ENCODE data around the gene B3GNT3.

The B3GNT3 gene, protein sequence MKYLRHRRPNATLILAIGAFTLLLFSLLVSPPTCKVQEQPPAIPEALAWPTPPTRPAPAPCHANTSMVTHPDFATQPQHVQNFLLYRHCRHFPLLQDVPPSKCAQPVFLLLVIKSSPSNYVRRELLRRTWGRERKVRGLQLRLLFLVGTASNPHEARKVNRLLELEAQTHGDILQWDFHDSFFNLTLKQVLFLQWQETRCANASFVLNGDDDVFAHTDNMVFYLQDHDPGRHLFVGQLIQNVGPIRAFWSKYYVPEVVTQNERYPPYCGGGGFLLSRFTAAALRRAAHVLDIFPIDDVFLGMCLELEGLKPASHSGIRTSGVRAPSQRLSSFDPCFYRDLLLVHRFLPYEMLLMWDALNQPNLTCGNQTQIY

DNA sequence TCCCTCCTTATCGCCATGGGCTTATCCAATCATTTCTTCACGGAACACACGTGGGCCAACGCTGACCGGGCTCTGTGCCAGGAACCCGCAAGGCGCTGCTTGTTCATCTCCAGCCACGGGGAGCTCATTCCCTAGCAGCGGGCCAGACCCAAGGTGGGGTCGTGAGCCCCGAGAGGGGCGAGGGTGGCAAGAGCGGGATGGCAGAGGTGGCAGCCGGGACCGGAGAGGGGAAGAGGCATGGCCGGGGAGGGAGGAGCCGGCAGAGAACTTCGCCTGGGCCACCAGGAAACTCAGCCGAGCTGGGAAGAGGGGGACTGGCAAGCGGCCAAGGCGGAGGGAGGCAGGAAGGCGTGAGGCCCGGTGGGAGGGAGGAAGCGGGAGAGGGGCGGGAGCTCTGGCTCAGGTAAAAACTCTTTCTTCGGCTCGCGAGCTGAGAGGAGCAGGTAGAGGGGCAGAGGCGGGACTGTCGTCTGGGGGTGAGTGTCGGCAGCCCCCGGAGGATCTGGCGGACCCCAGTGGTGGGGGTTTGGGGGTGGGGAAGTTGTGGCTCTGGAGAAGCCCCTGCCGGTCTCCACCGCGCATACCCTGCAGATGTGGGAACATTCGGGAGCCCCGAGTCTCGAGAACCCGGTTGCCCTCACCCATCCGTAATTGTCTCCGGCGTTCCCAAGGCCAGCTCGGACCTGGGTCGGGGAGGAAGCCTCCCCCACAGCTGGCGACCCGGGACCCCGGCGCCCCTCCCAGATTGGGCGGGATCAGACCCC lies at the start of gene B3GNT3:
Gene B3GNT3 (plus strand): TSS at position 408 of the 764 bp plus-strand sequence. CDS start 12,670 bp downstream, outside the sequence.
- DNase-seq (ENCODE audit: low read depth in 2 of 2) = no peak

DNA sequence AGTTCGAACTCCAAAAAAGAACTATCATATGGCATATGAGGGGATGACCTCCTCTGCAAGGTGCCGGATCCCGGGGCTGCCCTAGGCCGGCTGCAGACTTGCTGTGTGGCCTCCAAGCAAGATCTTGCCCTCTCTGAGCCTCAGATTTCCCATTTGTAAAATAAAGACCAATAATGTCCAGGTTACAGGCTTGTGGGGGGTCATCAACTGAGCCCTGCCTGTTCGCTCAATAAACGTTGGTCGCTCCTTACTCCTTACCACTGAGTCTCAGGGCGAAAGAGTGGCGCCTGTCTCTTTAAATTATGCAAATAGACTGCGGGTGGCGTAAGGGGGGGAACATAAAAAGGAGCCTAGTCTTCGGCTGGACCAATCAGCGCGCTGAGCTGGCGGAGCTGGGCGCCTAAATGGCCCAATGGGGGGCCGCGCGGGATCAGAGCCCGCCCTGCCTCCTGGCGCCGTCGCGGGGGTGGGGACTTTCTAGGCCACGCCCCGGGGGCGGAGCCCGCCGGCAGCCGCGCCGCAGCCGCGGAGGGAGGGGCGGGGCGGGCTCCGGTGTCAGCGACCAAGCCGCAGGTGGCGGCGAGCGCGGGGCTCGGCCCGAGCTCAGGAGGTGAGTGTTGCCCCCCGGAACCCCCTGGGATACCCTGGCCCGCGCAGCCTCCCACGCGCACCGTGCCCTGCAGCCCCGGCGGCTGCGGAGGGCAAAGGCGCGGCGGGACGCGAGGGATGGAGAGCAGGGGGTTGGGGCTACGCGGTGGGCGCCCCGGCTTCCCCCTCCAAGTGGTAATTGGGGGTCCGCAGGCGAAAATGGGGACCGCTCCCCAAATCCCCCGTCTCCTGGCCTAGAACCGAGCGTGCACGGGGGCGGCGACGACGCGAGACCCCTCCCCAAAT lies 47.5 kb upstream of the B3GNT3 start:
- peak; percentile 88 to 92 for DNase-seq (ENCODE audit: low read depth in 2 of 2)

DNA sequence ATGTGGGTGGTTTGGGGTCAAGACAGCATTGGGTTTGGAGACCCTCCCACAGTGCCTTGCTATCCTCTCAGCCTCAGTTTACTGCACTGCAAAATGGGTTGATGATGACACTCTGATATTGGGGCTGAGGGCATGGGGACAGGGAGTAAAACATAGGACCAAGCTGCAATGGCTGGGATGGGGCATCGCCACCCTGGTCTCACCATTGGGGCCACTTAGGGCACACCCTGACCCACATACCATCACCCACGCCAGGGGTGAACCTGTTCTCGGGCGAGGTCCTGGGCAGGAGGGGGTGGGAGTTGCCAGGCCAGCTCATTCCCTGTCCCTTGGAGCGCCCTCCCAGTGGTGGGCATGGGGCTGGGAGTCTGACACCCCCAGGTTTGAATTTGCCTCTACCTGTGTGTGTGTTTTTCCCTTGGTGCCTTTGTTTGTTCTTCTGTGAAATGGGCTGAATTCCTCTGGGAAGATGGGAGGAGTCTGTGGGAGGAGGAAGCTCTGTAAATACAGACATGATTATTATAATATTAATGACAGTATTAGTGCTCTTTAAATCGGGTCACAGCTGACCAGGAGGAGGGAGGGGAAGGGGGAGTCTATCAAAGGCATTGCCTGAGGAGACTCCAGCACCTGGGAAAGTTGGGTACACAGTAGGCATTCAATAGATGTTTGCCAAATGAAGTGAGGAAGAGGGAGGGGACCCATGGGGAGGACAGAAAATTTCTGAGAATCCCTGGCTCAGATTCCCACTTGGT lies 45.9 kb upstream of the B3GNT3 start:
- DNase-seq (ENCODE audit: low read depth in 2 of 2) = no peak

DNA sequence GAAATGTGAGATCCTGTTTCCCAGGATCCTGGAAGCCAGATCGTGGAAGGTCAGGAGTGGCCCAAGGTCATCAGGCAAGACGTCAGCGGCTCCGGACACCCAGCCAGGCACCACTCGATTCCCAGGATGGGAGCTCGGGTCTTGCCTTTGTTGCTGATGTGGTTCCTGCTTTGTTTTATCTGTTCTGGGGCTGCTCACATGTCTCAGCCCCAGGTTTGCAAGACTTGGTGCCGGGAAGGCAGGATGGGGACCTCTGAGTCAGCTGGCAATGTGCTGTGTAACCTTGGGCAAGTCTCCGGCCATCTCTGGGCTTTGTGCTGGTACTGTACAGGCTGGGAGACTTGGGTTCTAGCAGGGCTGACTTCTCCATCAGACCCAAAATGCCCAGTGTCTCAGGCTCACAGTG lies 45.0 kb upstream of the B3GNT3 start:
- no peak for DNase-seq (ENCODE audit: low read depth in 2 of 2)

DNA sequence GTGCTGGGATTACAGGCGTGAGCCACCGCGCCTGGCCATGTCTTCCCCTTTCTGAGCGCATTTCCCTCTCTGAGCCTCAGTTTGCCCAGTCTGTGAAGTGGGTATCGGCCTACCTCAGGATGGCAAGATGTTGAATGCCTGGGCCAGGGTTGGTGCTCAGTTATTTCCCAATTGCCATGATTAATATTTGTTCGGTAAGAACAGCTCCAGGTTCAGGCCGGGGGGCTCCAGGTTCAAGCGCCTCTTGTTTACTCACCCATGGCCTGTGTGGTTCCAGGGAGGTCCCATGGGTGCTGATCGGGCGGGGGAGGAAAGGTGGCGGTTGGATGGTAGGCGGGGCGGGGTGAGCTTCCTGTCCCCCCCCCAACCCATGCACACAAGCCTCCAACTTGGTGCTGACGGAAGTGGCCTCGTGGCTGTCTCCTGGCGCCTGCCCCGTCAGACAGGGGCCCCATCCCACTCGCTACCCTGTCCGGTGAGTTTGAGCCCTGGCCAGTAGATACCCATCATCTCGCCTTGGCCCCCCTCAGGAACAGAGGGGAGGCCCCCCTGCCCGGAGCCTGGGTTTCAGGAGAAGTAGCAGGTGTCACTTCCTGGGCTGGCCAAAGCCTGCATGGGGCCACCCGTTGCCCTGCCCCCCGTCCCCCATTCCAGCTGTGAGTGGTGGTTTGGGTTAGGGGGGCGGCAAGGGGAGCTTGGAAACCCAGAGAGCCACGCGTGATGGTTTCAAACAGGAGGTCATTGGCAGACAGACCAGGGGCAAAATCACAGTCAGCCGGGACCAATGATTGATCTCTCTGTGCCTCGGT lies 43.6 kb upstream of the B3GNT3 start, which contains the start of gene FCHO1:
Gene FCHO1 (plus strand): TSS at position 375 of the 809 bp plus-strand sequence. CDS start 3,688 bp downstream, outside the sequence.
- peak; percentile 85 to 89 for DNase-seq (ENCODE audit: low read depth in 2 of 2)

DNA sequence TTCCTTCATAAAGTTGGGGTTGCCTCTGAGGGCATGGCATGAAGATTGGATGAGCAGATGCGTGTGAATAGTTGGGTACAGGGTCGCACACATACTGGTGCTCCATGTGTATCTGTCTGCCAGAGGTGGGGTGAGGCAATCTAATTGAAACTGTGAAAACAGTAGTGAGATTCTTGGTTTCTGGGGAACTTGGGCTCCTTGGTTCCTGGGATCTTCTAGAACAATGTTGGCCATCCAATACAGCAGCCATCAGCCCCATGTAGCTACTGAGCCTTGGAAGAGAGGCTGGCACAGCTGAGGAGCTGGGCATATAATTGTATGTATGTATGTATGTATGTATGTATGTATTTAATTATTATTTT lies 43.0 kb upstream of the B3GNT3 start:
- no peak for DNase-seq (ENCODE audit: low read depth in 2 of 2)

DNA sequence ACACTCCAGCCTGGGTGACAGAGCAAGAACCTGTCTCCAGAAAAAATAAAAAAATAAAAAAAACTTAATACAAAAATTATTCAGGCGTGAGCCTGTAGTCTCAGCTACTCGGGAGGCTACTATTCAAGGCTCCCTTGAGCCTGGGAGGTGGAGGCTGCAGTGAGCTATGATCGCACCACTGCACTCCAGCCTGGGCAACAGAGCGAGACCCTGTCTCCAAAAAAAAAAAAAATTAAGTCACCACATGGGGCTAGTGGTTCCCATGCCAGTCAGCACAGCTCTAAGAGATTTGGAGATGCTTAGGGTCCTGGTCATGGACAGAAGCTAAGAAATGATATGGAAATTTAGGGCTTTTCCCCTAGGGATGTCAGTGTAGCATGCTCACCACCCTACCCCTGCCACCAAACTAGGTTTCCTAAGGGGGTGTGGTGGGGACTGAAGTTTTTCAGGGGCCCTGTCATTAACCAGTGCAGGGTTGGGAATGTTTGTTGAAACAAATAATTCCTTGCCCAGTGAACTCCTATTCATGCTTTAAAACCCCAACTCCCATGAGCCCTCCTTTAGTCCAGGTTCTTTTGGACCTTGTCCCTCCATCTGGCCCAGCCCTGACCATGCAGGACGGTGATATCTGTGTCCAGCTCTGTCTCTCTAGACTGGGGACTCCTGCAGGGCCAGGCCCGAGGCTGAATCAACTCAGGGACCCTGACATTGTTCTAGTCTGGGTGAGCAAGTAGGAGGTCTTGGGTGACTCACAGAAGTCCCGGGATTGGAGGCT lies 41.9 kb upstream of the B3GNT3 start:
- no peak for DNase-seq (ENCODE audit: low read depth in 2 of 2)

DNA sequence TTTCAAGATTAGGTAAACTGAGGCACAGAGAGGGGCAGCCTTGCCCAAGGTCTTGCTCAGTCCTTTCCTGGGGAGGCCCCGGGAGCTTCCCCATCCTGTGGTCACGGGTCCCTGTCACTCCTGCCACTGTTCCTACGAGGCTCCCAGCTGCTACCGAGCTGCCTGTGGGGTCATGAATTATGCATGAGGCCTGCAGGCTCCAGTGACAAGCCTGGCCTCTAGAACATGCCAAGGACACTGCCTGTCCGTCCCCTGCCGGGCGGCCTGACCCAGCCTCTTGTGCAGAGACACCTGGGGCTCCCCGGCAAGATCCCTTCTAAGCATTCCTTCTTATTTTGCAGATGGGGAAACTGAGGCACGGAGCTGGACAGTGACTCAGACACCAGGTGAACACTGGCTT lies 41.0 kb upstream of the B3GNT3 start:
- DNase-seq (ENCODE audit: low read depth in 2 of 2) = no peak

DNA sequence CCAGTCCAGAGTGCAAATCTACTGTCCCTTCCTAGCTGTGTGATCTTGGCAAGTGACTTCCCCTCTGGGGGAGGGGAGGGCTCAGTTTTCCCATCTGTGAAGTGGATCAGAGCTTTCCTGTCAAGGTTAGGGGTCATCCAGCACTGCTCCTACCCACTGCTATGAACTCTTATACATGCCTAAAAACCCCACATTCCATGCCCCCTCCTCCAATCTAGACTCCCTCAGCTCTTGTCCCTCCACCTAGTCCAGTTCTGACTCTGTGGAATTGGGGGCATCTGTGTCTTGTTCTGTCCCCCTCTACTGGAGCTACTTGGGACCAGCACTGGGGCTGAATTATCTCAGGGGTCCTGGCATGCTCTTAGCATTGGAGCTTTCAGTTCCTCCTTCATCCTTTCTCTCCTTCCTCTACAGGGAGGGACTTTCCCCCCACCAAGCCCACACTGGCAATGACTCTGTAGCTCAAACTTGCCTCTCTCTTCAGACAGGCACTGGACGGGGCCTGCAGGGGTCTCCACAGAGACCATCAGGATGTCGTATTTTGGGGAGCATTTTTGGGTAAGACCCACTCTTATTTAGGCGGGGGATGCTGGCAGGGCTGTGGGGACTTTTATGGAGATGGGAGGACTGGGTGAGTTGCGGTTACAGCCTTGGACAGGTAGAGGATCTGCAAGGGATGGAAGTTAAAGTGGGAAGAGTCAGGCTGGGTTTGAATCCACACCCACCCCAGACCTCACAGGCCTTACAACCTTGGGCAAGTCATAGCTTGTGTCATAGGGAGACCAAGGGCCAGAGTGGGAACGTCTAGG lies 40.1 kb upstream of the B3GNT3 start:
- no peak for DNase-seq (ENCODE audit: low read depth in 2 of 2)

DNA sequence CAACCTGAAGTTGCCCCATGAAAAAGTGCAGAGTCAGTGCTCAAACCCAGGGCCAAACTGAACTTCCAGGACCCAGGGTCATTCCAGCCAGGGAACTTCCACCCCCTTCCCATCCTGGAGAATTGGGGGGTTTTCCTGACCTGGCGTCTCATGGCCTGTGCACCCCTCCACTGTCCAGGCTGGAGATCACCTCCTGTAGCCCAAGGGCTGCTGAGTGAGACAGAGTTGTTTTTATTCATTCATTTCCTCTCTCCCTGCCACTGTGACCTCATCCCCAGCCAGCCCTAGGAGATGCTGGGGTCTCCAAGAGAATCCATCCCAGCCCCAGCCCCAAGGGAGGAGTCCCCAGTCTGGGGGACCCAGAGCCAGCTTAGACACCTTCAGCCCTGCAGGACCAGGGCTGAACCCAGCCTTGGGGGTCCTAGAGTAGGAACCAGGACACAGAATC lies 39.5 kb upstream of the B3GNT3 start:
- no peak for DNase-seq (ENCODE audit: low read depth in 2 of 2)

DNA sequence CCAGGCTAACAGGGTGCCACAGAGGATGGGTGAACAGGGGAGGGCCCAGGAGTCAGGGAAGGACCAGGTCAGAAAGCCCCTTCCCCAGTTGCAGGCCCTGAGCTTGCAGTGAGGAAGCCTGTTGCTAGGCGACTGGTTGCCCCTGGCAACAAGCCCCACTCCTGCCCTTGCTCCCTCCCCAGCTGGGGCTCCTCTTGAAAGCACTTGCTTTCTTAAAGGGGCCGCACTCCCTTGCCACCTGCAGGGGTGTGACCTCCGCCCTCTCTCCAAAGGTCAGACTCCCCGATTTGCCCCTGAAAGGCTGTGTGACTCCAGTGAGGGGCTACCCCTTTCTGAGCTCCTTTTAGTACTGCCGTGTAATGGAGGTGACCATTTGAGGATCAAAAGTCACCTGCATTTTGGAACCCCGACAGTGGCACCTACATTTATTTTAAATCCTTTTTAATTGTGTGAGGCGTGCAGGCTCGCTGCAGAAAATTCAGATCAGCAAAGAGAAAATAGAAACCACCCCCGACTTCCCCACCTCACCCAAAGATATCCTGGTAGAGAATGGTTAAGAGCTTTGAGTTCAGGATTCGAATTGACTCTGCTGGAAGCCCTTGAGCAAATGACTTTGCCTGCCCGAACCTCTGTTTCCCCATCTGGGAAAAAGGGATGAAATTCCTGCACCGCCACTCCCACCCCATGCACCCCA lies 38.8 kb upstream of the B3GNT3 start:
- DNase-seq (ENCODE audit: low read depth in 2 of 2) = no peak

DNA sequence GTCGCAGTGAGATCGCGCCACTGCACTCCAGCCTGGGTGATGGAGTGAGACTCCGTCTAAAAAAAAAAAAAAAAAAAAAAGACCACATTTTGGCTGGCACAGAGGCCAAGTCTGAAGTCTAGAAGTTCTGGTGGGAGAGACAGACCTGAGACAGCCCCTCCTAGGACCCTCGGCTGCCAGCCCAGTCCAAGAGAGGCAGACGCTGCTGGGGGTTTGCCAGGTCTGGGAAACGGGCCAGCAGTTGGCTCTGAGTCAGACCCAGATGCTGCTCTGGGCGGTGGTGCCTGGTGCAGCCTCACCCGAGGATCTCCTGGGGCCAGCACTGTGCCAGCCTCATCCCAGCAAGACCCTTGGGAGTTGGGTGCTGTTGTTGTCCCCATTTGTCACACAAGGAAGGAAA lies 37.8 kb upstream of the B3GNT3 start:
- DNase-seq (ENCODE audit: low read depth in 2 of 2) = no peak

DNA sequence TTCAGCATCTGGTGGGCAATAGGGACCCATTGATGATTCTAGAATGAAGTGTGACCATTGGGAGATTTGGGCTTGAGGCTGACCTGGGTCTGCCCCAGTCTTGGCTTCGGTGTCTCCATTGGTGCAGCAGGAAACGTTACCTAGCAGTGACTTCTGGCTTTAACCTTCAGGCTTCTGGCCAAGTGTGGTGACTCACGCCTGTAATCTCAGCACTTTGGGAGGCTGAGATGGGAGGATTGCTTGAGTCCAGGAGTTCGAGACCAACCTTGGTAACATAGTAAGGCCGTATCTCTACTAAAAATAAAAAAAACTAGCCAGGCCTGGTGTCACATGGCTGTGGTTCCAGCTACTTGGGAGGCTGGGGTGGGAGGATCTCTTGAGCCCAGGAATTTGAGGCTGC lies 36.4 kb upstream of the B3GNT3 start:
- no peak for DNase-seq (ENCODE audit: low read depth in 2 of 2)

DNA sequence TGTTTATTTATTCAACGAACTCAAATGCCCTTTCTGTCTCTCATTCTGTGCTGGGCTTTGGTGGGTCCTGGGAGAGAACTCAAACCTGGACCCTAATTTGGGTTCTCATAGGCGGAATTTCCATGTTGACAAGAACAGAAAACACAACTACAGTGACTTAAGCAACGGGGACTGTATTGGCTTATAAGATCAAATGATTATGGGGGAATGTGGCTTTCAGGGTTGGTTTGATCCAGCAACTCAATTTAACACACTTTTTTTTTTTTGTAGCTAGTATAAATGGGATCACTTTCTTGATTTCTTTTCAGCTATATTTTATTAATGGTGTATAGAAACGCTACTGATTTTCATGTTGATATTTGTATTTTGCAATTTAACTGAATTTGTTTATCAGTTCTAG lies 33.8 kb upstream of the B3GNT3 start:
- DNase-seq (ENCODE audit: low read depth in 2 of 2) = no peak

DNA sequence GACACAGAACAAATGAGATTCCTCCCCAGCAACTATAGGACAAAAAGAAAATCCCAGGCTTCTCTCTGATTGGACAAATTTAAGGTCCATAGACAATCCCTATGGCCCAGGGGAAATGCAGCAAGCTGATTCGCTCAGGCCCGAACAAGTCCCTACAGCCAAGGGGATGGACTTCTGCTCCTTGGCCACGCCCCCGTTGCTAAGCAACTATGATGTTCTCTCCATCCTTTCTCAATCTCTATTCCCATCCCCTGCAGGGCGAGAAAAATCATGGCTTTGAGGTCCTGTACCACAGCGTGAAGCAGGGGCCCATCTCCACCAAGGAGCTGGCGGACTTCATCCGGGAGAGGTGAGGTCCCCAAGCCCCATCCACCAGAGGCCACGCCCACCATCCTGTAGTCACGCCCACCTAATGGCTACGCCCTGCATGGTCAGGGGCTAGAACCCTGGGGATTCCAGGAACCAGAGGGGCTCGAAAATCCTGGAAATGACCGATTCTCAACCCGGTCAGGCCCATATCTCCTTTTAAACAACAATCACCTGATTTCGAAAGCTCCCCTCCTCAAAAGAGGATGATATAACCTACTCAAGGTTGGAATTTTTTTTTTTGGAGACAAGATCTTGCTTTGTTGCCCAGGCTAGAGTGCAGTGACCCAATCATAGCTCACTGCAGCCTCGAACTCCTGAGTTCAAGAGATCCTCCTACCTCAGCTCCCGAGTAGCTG lies 32.3 kb upstream of the B3GNT3 start:
- no peak for DNase-seq (ENCODE audit: low read depth in 2 of 2)

DNA sequence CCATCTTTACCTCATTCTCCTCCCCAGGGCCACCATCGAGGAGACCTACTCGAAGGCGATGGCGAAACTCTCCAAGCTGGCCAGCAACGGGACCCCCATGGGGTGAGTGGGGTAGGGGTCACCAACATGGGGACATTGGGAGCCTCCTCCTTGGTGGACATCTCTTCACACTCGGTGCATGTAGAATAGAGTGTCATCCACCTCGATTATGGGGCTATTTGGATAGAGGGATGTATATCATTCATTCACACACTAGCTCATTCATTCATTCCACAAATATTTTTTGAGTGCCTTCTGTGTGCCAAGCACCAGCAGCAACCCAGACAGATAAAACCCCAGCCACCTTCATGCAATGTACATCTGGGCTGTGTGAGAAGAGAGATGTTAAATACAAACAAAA lies 30.6 kb upstream of the B3GNT3 start:
- DNase-seq (ENCODE audit: low read depth in 2 of 2) = no peak

DNA sequence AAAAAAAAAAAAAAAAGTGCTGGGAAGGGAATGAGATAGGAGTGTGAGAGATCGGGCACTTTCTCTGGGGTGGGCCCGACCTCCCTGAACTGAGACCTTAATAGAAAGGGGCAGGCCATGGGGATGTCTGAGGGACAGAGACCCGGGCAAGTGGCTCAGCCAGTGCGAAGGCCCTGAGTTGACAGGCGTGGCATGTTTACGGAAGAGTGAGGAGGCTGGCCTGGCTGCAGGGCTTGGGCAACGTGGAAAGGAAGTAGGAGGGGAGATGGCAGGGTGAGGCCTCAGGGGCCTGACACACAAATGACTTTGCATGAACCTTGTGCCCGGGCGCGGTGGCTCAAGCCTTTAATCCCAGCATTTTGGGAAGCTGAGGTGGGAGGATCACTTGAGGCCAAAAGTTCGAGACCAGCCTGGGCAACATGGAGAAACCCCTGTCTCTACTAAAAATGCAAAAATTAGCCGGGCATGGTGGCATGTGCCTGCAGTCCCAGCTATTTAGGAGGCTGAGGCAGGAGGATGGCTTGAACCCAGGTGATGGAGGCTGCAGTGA lies 29.8 kb upstream of the B3GNT3 start:
- DNase-seq (ENCODE audit: low read depth in 2 of 2) = no peak

Data from stimulated activated CD8-positive, alpha-beta memory T cell treated with anti-CD3 and anti-CD28 coated beads, Interleukin-7, amount 100 ng/mL, for 4 hours (primary cell).